ENCODE data around the gene NCAPD3.

NCAPD3 gene

DNA sequence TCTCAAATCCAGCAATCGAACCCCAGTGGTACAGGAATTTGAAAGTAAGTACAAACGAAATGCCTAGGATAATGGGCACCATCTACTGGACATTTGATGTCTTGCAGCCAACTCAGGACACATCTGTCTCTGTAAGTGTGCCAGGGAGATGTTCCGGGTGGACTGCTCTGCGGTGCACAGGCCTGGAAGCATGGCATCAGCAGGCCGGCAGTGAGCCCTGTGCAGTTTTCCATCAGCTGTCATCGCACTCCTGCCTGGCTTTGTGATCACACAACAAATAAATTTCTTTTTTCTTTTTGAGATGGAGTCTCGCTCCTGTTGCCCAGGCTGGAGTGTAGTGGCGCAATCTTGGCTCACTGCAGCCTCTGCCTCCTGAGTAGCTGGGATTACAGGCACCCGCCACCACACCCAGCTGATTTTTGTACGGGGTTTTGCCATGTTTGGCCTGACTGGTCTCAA is 83.9 kb downstream of the NCAPD3 start:
- Mint-ChIP-seq H3K27me3 (no peaks in the 10 kb centered on the region), H3K9me3 (no peaks in the 10 kb centered on the region), H3K4me3 (no peak overlapping the region), H3K27ac (peak overlapping the region in 1 of 2 donors; percentile 20), H3K36me3 (ENCODE audit: insufficient read depth) (peaks cover 3% of the 10 kb centered on the region), H3K4me1 (ENCODE audit: low read depth in 2 of 2) (peaks cover 0 to 3% of the 10 kb centered on the region in 2 donors)
- ATAC-seq (replicated peaks) = peak; percentile 48
- peak; percentile 25 to 43 (median 43) for DNase-seq

DNA sequence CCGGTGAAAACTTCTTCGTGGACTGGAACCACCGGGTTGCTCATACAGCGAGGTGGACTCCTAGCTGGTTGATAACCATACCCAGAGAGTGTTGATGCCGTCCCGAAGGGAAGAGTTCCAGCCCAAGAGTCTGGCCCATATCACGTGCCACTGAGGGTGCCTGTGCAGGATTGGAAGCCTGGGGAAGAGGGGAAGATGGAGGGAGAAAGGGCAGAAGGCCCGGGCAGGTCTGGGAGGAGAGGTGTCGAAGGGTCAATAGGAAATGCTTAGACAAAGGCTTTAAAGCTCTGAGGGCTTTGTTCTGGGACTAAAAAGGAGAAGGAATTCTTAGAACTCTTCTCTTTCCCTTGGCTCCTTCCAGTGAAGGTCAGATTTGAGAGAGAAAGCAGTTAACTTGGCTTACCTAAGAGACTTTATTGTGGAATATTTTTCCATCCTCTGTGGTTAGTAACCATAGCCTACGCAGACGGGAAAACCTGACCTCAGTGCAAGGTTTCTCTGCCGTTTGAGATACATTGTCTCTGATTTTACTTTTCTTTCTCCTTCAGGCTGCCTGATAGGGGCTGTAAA is 84.4 kb downstream of the NCAPD3 start:
- H3K27me3 Mint-ChIP-seq = no peaks in the 10 kb centered on the region
- ATAC-seq (replicated peaks) (no peak), DNase-seq (no peak)
- peaks cover 0 to 3% of the 10 kb centered on the region in 2 donors for H3K4me1 Mint-ChIP-seq (ENCODE audit: low read depth in 2 of 2)
- H3K27ac Mint-ChIP-seq = peak overlapping the region in 1 of 2 donors; percentile 20
- peaks cover 3% of the 10 kb centered on the region for H3K36me3 Mint-ChIP-seq (ENCODE audit: insufficient read depth)
- H3K4me3 Mint-ChIP-seq = no peak overlapping the region
- no peaks in the 10 kb centered on the region for H3K9me3 Mint-ChIP-seq

- H3K4me1 Mint-ChIP-seq (ENCODE audit: low read depth in 2 of 2) = peaks cover 0 to 3% of the 10 kb centered on the region in 2 donors
- DNase-seq = no peak
These were observed 85.4 kb downstream of the NCAPD3 start for GRCh38 chr11:134138376-134138775.

DNA sequence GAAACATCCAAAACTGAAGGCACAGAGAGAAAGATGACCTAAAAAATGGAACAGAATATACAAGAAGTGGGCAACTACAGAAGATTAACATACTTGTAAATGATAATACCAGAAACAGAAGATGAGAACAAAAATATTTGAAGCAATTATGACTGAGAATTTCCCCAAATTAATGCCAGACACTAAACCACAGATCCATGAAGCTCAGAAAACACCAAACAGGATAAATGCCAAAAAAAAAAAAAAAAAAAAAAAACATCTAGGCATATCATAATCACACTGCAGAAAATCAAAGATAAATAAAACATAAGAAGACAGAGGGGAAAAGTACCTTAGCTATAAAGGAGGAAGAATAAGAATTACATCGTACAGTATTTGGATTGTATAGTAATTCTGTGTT is 89.6 kb downstream of the NCAPD3 start:
- DNase-seq = no peak
- peaks cover 0 to under 1% of the 10 kb centered on the region in 2 donors for H3K4me1 Mint-ChIP-seq (ENCODE audit: low read depth in 2 of 2)
- H3K36me3 Mint-ChIP-seq (ENCODE audit: insufficient read depth) = peaks cover 1% of the 10 kb centered on the region
- no peak for ATAC-seq (replicated peaks)
- no peak overlapping the region for H3K27ac Mint-ChIP-seq
- peaks cover 8 to 15% of the 10 kb centered on the region in 2 donors for H3K27me3 Mint-ChIP-seq
- H3K9me3 Mint-ChIP-seq = peaks cover 7% of the 10 kb centered on the region in 2 donors
- no peak overlapping the region for H3K4me3 Mint-ChIP-seq

More at GRCh38 chr11:134138376-134138775, 85.4 kb downstream of the NCAPD3 start:
- H3K36me3 Mint-ChIP-seq (ENCODE audit: insufficient read depth) = peaks cover 3% of the 10 kb centered on the region
- no peak overlapping the region for H3K4me3 Mint-ChIP-seq
- no peak for ATAC-seq (replicated peaks)
- peaks cover 7 to 8% of the 10 kb centered on the region in 2 donors for H3K27me3 Mint-ChIP-seq
- no peak overlapping the region for H3K27ac Mint-ChIP-seq
- H3K9me3 Mint-ChIP-seq = no peaks in the 10 kb centered on the region

GRCh38 chr11:134132808-134133207 is 91.0 kb downstream of the NCAPD3 start:
- H3K27ac Mint-ChIP-seq = no peak overlapping the region
- H3K36me3 Mint-ChIP-seq (ENCODE audit: insufficient read depth) = no peaks in the 10 kb centered on the region
- peaks cover 16 to 21% of the 10 kb centered on the region in 2 donors for H3K27me3 Mint-ChIP-seq
- no peaks in the 10 kb centered on the region for H3K4me1 Mint-ChIP-seq (ENCODE audit: low read depth in 2 of 2)
- no peak for DNase-seq
- H3K4me3 Mint-ChIP-seq = no peak overlapping the region
- no peak for ATAC-seq (replicated peaks)
- H3K9me3 Mint-ChIP-seq = peaks cover 7% of the 10 kb centered on the region in 2 donors

GRCh38 chr11:134131628-134132244 is 92.0 kb downstream of the NCAPD3 start:
- no peaks in the 10 kb centered on the region for H3K4me1 Mint-ChIP-seq (ENCODE audit: low read depth in 2 of 2)
- DNase-seq (no peak), ATAC-seq (replicated peaks) (no peak)
- H3K36me3 Mint-ChIP-seq (ENCODE audit: insufficient read depth) = peaks cover 3% of the 10 kb centered on the region
- peaks cover 16 to 29% of the 10 kb centered on the region in 2 donors for H3K27me3 Mint-ChIP-seq
- H3K4me3 Mint-ChIP-seq = no peak overlapping the region
- H3K27ac Mint-ChIP-seq = no peak overlapping the region
- peaks cover 7% of the 10 kb centered on the region in 2 donors for H3K9me3 Mint-ChIP-seq

DNA sequence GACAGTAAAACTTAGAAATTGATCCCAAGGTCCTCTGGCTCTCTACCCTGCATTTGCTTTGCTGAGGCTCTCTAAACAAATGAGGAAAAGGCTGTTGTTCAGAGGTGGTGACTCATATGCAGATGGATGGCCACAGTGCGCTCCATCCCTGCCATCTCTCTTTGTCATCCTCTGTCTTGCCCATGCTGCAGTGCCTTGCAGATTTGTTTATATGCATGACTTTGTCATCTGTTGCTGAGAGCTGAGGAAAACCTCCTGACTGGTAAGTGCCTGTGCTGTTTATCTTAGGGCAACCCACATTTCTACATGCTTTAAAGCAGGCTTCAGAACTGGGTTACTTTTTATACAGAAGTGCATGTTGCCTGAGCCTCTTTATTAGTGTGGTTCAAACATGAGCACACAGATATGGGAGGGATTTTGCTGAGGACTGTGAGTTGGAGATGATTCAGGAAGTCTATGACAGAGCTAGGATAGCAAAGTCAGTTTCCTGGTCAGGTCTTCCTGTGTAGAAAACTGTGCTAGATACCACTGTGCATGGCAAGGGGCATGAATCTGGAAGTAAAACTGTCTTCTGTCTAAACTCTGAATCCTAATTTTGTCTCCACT is 97.4 kb downstream of the NCAPD3 start:
- ATAC-seq (replicated peaks) (no peak), DNase-seq (no peak)
- H3K9me3 Mint-ChIP-seq = peaks cover under 1 to 2% of the 10 kb centered on the region in 2 donors
- peaks cover 47 to 54% of the 10 kb centered on the region in 2 donors for H3K27me3 Mint-ChIP-seq
- peaks cover 3% of the 10 kb centered on the region for H3K36me3 Mint-ChIP-seq (ENCODE audit: insufficient read depth)
- no peak overlapping the region for H3K27ac Mint-ChIP-seq
- H3K4me1 Mint-ChIP-seq (ENCODE audit: low read depth in 2 of 2) = peaks cover 4 to 7% of the 10 kb centered on the region in 2 donors
- H3K4me3 Mint-ChIP-seq = no peak overlapping the region

GRCh38 chr11:134125507-134125906 is 98.3 kb downstream of the NCAPD3 start:
- ATAC-seq (replicated peaks) = no peak
- Mint-ChIP-seq H3K27ac (no peak overlapping the region), H3K4me1 (ENCODE audit: low read depth in 2 of 2) (peaks cover 4 to 7% of the 10 kb centered on the region in 2 donors), H3K4me3 (no peak overlapping the region), H3K36me3 (ENCODE audit: insufficient read depth) (peaks cover 3% of the 10 kb centered on the region), H3K9me3 (no peaks in the 10 kb centered on the region), H3K27me3 (peaks cover 50 to 62% of the 10 kb centered on the region in 2 donors)
- DNase-seq = no peak

DNA sequence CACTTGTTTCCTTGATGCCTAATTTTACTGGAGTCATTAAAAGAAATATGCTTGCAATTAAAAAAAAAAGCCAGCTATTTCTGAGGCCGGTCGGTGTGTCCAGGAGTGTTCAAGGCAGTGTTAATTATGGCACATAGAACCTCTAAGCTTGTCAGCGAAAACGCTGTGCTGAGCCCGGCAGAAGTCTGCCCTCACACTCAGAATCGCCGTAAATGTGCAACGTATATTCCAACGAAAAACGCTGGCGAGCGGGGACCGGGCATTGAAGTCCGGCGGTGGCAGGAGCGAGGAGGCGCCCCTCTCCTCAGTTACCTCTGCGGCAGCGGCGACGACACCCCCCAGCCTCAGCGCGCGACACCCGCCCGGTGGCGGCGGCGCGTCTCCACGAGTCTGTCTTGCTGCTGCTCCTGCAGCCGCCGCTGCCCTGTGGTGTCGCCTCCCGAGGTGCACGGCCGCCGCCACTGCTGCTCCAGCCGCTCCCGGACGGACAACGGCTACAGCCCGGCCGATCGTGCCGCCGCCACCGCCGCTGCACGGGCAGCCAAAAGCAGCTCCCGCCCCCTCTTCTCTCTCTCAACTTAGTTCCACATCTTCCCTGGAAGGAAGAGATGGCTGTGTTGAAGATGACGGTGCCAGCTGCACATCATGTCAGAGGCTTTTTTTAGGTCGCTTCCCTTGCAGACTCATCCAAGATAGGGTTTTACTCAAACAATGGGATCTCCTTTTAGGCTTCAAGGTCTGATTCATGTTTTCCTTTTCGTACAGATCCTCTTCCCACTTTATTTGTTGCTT is 98.9 kb downstream of the NCAPD3 start:
- Mint-ChIP-seq H3K4me1 (ENCODE audit: low read depth in 2 of 2) (peaks cover 4 to 7% of the 10 kb centered on the region in 2 donors), H3K4me3 (peak overlapping the region in 1 of 2 donors; percentile 43), H3K27me3 (peaks cover 50 to 63% of the 10 kb centered on the region in 2 donors), H3K9me3 (no peaks in the 10 kb centered on the region), H3K27ac (no peak overlapping the region), H3K36me3 (ENCODE audit: insufficient read depth) (peaks cover 3% of the 10 kb centered on the region)
- no peak for DNase-seq
- ATAC-seq (replicated peaks) = no peak

DNA sequence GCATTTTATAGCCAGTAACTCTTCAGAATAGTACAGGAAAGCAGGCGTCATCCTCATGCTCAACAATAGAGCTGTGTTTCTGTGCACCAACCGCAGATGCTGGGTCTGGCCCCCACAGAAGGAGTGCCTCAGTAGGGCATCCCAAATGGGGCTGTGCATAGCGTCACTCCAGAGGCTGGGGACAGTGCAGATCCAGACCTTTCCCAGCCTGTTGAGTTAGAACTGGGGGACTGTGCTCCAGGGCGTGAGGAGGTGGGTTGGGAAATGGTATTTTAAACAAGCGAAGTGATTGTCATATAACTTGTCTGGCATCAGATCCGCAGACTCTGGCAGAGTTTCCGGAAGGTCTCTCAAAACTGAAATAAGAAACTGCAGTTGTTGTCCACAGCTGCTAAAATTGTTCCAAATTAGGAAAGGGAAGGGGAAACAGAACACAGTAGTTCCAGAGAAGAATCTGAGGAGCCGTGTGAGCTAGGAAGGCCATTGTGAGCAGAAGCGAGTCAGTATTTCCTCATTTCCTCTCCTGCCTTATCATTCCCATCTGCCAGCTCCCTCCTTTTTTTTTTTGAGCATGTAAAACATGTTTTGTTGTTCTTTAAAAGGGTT is 102.7 kb downstream of the NCAPD3 start:
- no peak overlapping the region for H3K27ac Mint-ChIP-seq
- H3K27me3 Mint-ChIP-seq = peaks cover 35 to 49% of the 10 kb centered on the region in 2 donors
- no peaks in the 10 kb centered on the region for H3K36me3 Mint-ChIP-seq (ENCODE audit: insufficient read depth)
- no peaks in the 10 kb centered on the region for H3K9me3 Mint-ChIP-seq
- H3K4me1 Mint-ChIP-seq (ENCODE audit: low read depth in 2 of 2) = peaks cover 4% of the 10 kb centered on the region in 2 donors
- no peak overlapping the region for H3K4me3 Mint-ChIP-seq
- no peak for ATAC-seq (replicated peaks)
- no peak for DNase-seq

DNA sequence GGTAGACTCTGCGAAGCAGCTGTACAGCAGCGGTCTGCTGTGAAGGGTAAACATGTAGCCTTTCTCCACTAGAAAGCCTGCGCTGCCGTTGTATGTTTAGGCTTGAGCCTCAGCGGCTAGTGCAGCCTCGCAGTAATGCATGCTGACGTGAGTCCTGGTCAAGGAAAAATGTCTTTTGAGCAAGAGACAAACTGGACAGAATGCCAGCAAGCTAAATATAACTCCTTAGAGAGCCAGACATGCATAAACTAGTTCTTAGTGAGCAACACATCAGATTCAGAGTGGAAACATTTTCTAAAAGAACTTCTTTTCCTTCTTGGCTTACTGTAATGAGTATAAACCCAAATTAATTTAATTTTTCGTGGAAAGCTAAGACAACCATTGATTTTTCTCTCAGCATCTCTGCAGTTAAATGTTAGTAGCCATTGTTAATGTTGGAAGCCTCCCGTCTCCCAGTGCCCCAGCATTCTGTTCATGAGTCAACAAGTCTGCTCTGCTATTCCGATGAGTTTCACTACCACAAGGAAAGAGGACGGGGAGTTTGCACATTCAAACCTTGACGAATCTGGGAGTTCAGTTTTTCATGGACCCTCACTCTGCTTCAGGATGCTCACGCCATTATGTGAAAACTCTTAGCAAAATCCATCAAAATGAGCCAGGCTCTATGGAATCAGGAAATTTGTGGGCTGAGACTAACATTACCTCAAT is 103.5 kb downstream of the NCAPD3 start:
- Mint-ChIP-seq H3K9me3 (no peaks in the 10 kb centered on the region), H3K27ac (no peak overlapping the region), H3K27me3 (peaks cover 28 to 42% of the 10 kb centered on the region in 2 donors), H3K36me3 (ENCODE audit: insufficient read depth) (no peaks in the 10 kb centered on the region), H3K4me1 (ENCODE audit: low read depth in 2 of 2) (peaks cover 4% of the 10 kb centered on the region in 2 donors), H3K4me3 (no peak overlapping the region)
- ATAC-seq (replicated peaks) (no peak), DNase-seq (no peak)

- ATAC-seq (replicated peaks) (no peak), DNase-seq (no peak)
- H3K27me3 Mint-ChIP-seq = peaks cover 18 to 31% of the 10 kb centered on the region in 2 donors
- H3K36me3 Mint-ChIP-seq (ENCODE audit: insufficient read depth) = no peaks in the 10 kb centered on the region
- no peaks in the 10 kb centered on the region for H3K9me3 Mint-ChIP-seq
- H3K27ac Mint-ChIP-seq = no peak overlapping the region
- H3K4me3 Mint-ChIP-seq = no peak overlapping the region
- H3K4me1 Mint-ChIP-seq (ENCODE audit: low read depth in 2 of 2) = no peaks in the 10 kb centered on the region
These were observed 104.7 kb downstream of the NCAPD3 start for GRCh38 chr11:134119094-134119493.
